ENCODE results near the gene ANLN. TPM values are rescaled to one million over a fixed set of nuclear protein-coding genes. Genes with fewer than 3 reads are reported as not detected.

The ANLN gene
- total and polyA plus RNA-seq, 12 donors, result 0.20 to 25.5 (median 2.4) TPM

DNA sequence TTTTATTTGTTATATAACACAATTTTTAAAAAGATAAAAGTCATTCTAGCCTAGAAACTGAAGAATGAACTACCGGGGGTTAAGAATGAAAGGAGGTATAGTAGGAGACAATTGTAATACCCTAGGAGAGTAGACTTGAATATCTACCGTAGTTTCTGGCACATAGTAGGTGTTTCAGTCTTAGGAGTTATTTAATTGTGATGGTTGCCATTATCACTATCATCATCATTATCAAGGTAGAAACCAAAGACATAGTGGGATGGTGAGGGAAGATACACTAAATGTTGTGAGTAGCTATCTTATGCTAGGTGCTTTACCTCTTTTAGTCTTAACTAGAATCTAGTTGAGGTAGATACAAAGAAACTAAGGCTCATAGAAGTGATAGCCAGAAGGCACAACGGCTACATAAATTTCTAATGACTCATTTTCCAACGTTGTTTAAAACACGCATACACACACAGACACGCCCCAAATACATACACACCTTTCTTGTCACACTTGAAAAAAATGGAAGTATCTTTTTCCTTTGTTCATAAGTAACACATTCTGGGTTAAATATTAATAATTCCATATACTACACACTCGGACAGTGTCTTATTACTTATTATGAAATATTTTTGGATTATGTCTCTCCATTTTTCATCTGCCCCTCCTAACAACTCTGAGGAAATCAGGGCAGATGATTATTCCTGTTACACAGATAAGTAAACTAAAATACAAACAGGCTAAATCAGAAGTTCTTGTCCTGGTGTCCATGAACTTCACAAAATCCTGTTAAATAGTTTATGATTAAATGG, 2.0 kb upstream of the ANLN start:
- Histone ChIP-seq H3K27me3 (no peaks in the 10 kb centered on the region), H3K27ac (peak overlapping the region in 1 of 5 donors; percentile 70), H3K36me3 (replicated peaks in 1 of 2) (no peaks in the 10 kb centered on the region), H3K9me3 (replicated peaks in 1 of 3) (no peaks in the 10 kb centered on the region), H3K4me3 (no peak overlapping the region), H3K4me1 (replicated peaks in 1 of 2) (peaks cover 0 to 13% of the 10 kb centered on the region in 2 donors)
- DNase-seq, result no peak
- TF ChIP-seq CTCF (IDR thresholded peaks at IDR 0.05) (no peak), POLR2A (IDR thresholded peaks at IDR 0.05) (no peak)
- intact Hi-C loops (cut with DNase I), result no loop called here
- WGBS, 4 donors, result 50 to 66% (median 53%) methylated on average over 7 of the region's 7 CpGs

DNA sequence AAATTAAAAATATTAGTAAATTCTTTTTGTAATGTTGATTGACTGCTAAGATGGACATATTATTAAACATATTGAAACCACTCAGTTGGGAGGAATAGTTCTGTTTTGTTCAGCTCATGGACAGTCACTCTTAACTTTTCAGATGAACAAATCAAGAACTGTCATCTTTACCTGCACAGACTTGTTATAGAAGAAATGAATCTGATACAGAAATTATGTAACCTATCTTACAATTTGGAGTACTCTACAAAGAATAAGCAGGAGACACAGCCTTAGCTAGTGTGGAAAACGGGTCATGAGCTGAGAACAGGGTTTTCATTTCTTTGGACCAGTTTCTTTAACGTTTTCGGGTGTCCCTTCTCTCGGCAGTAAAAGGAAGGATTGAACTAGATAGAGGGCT, 1.2 kb upstream of the ANLN start:
- Histone ChIP-seq H3K27ac (peak overlapping the region in 2 of 5 donors; percentile 37 to 70), H3K27me3 (no peaks in the 10 kb centered on the region), H3K4me3 (no peak overlapping the region), H3K4me1 (replicated peaks in 1 of 2) (peaks cover 4 to 13% of the 10 kb centered on the region in 2 donors), H3K9me3 (replicated peaks in 1 of 3) (no peaks in the 10 kb centered on the region), H3K36me3 (replicated peaks in 1 of 2) (no peaks in the 10 kb centered on the region)
- intact Hi-C loops (cut with DNase I), result no loop called here
- 38 to 50% (median 48%) methylated on average over 4 of the region's 4 CpGs for WGBS, 4 donors
- no peak for TF ChIP-seq CTCF (IDR thresholded peaks at IDR 0.05)
- TF ChIP-seq POLR2A (IDR thresholded peaks at IDR 0.05), result no peak
- no peak for DNase-seq

DNA sequence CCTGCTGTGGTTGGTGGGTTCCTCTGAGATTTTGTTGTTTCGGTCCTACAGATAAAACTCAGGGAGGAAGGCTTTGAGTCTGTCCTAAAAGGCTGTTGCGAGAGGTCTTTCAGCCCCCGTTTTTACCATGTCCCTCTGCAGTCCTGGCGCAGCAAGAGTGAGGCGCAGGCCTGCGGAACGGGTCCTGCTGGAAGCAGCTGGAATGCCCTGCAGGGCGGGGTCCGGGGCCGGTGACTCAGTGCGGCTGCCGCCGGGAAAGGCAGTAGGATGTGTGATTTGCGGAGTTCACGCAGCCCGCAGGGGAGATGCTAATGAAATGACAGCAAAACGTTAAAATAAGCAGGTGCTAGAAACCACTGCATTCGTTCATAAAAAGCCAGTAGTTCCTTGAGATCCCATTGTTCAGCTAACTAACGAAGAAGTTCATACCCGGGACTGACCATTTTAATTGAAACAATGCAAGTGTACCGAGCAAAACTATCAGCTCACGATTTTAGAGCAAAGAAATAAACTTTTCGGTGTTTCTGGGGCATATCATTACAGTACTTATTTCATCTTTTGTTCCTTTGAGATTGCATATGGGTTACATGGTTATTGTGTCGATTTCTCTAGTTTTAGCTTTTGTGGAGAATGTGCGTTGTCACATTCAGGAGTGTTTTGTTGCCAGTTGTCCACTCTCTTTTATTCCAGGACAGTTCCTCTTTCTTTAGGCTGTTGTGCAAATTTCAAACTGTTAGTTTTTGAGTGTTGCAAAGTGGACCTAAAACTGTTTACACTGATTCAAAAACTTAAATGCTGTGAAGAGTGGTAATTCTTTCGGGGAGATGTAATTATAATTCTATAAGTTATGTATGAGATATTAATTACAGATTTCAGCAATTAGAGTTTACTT, 783 bp downstream of the ANLN start:
- Histone ChIP-seq H3K27me3 (no peaks in the 10 kb centered on the region), H3K4me3 (peak overlapping the region in 3 of 4 donors; percentile 27 to 70 (median 54)), H3K27ac (peak overlapping the region in 2 of 5 donors; percentile 15 to 40), H3K4me1 (replicated peaks in 1 of 2) (peaks cover 14 to 23% of the 10 kb centered on the region in 2 donors), H3K36me3 (replicated peaks in 1 of 2) (no peaks in the 10 kb centered on the region), H3K9me3 (replicated peaks in 1 of 3) (peaks cover 0 to 4% (median 0%) of the 10 kb centered on the region in 3 donors)
- 3 to 5% (median 3%) methylated on average over 14 to 26 of the region's 26 CpGs for WGBS, 4 donors
- intact Hi-C loops (cut with DNase I), result no loop called here
- TF ChIP-seq CTCF (IDR thresholded peaks at IDR 0.05) (peak in 1 of 6 experiments; percentile 15), POLR2A (IDR thresholded peaks at IDR 0.05) (peak in 1 of 2 donors; percentile 38)
- DNase-seq, result peak; percentile 73 to 87 (median 81)
